ENCODE data around the gene MAN2A2. TPM values are rescaled to one million over a fixed set of nuclear protein-coding genes. Genes with fewer than 3 reads are reported as not detected.

The MAN2A2 gene
- total RNA-seq, 1 donor from 2014 or later, result 18.5 TPM

- Mint-ChIP-seq H3K27me3 (ENCODE audit: low read depth, unreplicated experiment) (no peaks in the 10 kb centered on the region), H3K27ac (ENCODE audit: unreplicated experiment) (no peak overlapping the region), H3K4me3 (ENCODE audit: unreplicated experiment) (no peak overlapping the region), H3K36me3 (ENCODE audit: low read depth, unreplicated experiment) (peaks cover 1% of the 10 kb centered on the region), H3K9me3 (ENCODE audit: unreplicated experiment) (no peaks in the 10 kb centered on the region), H3K4me1 (ENCODE audit: low read depth, unreplicated experiment) (no peaks in the 10 kb centered on the region)
- H3K9ac ChIP-seq (ENCODE audit: low read length), result no peak overlapping the region
- peaks cover 5% of the 10 kb centered on the region for H4K20me1 ChIP-seq (ENCODE audit: insufficient read depth, low read length)
- no peak for DNase-seq (ENCODE audit: low read depth)
- no peak overlapping the region for H3K4me2 ChIP-seq (ENCODE audit: low read length)
- no peak overlapping the region for H3K27ac ChIP-seq (ENCODE audit: low read depth, low read length)
- H2AFZ ChIP-seq (ENCODE audit: low read depth, low read length), result no peak overlapping the region
- no peaks in the 10 kb centered on the region for H3K79me2 ChIP-seq (ENCODE audit: insufficient read depth, low read length)
- H3K36me3 ChIP-seq (ENCODE audit: insufficient read depth, low read length), result peaks cover 38% of the 10 kb centered on the region
- no peaks in the 10 kb centered on the region for H3K27me3 ChIP-seq (ENCODE audit: insufficient read depth, low read length)
- no peak overlapping the region for H3K4me3 ChIP-seq (ENCODE audit: insufficient read depth, low read depth, low read length)
- no peak for FAIRE-seq
- no peaks in the 10 kb centered on the region for H3K9me3 ChIP-seq (ENCODE audit: insufficient read depth, low read depth, low read length)
- H3K4me1 ChIP-seq (ENCODE audit: insufficient read depth, low read length), result no peaks in the 10 kb centered on the region
- no peak for TF ChIP-seq EZH2 (IDR thresholded peaks at IDR 0.05; ENCODE audit: insufficient read depth, low read length)
- TF ChIP-seq, protein P1, sequence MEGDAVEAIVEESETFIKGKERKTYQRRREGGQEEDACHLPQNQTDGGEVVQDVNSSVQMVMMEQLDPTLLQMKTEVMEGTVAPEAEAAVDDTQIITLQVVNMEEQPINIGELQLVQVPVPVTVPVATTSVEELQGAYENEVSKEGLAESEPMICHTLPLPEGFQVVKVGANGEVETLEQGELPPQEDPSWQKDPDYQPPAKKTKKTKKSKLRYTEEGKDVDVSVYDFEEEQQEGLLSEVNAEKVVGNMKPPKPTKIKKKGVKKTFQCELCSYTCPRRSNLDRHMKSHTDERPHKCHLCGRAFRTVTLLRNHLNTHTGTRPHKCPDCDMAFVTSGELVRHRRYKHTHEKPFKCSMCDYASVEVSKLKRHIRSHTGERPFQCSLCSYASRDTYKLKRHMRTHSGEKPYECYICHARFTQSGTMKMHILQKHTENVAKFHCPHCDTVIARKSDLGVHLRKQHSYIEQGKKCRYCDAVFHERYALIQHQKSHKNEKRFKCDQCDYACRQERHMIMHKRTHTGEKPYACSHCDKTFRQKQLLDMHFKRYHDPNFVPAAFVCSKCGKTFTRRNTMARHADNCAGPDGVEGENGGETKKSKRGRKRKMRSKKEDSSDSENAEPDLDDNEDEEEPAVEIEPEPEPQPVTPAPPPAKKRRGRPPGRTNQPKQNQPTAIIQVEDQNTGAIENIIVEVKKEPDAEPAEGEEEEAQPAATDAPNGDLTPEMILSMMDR (IDR thresholded peaks at IDR 0.05; ENCODE audit: insufficient read depth, low read depth, low read length), result no peak
Measured at GRCh38 chr15:90972133-90972532, 69.0 kb downstream of the MAN2A2 start.

Other genes starting within 250 kb of the MAN2A2 start
- gene BLM, start 186.0 kb upstream of the MAN2A2 start, total RNA-seq, result 2.8 and 3.7 TPM in 2 replicates
- gene FURIN, start 34.7 kb upstream of the MAN2A2 start, total RNA-seq, result 122 and 135 TPM in 2 replicates
- 4.4 and 7.2 TPM in 2 replicates for gene FES, start 18.8 kb upstream of the MAN2A2 start, total RNA-seq
- gene HDDC3, start 29.2 kb downstream of the MAN2A2 start, total RNA-seq, result 9.7 and 10.5 TPM in 2 replicates
- gene UNC45A, start 32.0 kb downstream of the MAN2A2 start, total RNA-seq, result 56.2 and 56.6 TPM in 2 replicates
- 6.5 and 6.8 TPM in 2 replicates for gene RCCD1, start 51.6 kb downstream of the MAN2A2 start, total RNA-seq
- 8.1 and 11.8 TPM in 2 replicates for gene PRC1, start 91.2 kb downstream of the MAN2A2 start, total RNA-seq
- 9.7 and 12.0 TPM in 2 replicates for gene VPS33B, start 119.3 kb downstream of the MAN2A2 start, total RNA-seq
- gene SV2B, start 197.0 kb downstream of the MAN2A2 start, total RNA-seq, result not detected in 2 replicates